NCI-H187 treated with DMSO at 0.1 percent for 48 hours (cell line): ENCODE measurements around the gene LITAF.

Experiments used
- DNase-seq: peaks from one replicate; lab custom pipeline; 2025; lab: John Stamatoyannopoulos, UW

The LITAF gene

DNA sequence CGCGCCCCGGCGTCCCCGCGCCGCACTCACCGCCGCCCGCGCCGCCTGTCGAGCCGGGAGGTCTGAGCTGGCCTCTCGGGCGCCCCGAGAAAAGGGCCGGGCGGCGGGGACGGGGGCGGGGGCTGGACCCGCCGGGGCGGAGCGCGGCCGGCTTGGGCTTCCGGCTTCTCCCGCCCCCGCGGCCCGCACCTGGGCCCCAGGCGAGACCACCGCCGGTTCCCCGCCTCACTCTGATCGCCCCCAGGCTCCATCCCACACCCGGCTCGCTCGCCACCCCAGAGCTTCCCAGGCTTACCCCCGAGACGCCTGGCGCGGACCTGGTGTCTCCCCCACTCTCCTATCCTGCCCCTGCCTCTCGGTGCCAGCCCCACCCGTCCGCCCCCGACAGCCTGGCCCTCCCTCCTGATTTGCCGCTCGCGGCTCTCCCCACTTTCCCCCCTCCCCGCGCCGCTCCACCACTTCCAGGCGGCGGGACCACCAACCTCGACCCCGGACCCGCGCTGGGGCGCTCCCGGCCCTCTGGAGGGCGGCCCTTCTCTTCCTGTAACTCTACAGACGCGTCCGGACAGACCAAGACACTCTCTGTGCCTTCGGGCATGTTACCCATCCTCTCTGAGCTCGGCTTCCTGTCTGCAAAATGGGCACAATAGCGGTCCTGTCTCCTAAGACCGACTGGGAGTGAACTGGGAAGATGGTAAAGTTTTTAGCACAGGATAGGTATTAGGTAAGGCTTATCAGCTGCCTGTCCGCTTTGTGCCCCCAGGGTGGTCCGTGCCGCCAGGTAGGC, at the start of gene LITAF:
Gene LITAF (minus strand): TSS at position 64 of the 787 bp plus-strand sequence. CDS start 30,189 bp downstream, outside the sequence.
- no peak for DNase-seq

DNA sequence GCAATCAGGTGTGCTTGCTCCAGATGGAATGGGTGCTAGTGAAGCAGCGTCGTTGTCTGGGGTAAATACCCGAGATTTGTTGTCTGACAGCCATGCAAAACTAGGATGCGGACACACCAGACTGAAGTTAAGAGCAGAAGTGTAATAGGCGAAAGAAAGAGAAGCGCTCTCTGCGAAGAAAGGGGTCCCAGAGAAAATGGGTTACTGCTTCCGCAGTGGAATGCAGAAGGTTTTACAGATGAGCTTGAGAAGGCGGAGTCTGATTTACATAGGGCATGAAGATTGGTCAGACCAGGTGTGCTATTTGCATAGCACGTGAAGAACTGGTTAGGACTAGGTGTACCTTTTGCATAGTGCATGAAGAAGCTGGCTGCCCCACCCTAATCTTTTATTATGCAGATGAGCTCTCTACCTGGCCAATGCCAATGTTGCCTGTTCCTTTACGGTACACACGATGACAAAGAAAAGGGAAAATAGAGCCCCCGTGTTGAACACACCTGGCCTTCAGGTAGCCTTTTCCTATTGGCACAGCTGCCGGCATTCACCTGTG, 49.5 kb upstream of the LITAF start:
- DNase-seq = peak; percentile 36

DNA sequence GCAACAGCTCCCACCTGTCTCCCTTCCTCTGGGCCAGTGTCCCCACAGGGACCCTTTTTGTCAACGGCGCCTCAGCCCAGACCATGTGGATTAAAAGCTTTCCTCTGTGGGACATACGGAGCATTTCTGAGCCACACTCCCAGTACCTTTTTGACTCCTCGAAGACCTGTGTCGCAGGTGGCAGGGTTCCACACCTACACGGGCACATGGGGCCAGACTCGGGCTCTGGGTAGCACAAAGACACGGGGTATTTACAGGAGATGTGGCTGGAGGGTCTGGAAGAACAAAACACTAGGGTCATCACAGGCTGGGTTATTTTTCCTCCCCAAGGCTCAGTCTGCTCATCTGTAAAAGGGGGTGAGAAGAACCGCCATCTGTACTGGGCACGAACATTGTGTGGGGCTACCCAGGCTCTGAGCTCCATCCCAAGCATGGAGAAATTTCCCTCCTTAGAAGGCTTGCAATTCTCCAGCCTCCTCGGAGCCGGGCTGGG, 49.0 kb upstream of the LITAF start:
- no peak for DNase-seq

DNA sequence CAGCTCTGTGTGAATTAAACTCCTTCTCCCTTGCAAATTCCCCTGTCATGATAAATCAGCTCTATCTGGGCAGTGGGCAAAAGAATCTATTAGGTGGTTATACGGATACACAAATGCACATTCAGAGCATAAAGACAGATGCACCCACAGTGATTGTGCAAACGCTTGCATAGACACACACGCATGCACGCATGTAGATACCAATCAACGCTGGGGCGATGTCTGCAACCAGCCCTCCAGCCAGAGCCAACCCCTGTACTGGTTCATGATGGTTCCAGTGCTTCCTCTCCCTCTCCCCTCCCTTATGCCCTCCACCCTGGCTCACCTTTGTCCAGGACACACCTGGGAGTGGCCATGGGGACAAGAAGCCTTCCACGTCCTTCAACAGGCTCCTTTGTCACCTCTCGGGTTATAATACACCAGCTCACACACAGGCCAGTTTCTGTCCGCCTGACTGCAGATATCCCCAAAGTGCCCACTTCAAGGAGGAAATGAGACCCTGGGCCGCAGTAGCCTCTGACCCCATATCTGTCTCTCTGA, 48.5 kb upstream of the LITAF start:
- no peak for DNase-seq

DNA sequence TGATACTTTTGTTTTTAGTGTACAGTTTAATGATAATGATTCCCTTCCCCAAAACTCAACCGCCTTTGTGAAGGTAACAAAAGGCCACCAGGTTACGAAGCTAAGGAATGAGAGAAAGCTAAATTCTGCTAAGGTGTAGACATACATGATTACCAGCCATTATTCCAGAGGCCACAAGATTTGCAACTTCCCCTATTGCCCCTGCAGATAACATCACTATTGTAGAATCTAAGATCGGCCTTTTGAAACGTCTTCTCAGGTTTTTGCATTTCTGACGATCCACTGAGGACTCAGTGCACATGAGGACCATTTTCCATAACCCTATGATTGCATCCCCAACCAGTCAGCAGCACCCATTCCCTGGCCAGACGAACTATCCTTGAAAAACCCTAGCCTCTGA, 47.6 kb upstream of the LITAF start:
- DNase-seq = no peak

DNA sequence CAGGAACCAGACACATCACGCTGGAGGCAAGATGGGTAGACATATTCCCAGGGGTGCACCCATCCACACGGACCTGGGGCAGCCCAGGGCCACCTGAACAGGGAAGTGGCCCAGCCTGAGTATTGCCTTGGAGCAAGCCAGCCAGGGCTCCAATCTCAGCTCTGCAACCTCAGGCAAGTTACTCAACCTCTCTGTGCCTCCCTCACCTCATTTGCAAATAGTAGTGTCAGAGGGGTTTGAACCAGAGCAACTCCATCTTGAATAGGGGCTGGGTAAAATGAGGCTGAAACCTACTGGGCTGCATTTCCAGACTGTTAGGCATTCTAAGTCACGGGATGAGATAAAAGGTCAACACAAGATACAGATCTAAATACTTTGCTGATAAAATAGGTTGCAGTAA, 46.4 kb upstream of the LITAF start:
- no peak for DNase-seq

DNA sequence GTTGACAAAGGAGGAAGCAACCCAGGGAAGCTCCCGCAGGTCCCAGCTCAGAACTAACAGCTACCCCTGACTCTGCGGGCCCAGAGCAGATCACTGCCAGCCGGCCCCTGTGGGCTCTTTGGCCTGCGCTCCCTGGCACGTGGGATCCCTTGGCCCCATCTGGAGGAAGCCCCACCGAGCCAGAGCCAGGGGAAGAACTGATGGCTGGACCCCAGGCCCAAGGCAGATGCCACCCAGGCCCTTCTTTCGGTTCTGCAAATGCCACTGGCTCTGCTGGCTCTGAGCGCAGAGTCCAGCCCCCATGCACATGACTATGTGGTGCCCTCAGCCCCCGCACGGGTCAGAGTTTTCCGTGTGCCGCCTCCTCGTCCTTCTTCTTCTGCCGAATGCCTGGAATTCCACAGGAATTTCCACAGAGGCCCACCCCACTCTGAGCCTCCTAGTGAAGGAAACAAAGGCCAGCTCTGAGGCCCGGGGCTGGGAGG, 45.8 kb upstream of the LITAF start:
- no peak for DNase-seq

DNA sequence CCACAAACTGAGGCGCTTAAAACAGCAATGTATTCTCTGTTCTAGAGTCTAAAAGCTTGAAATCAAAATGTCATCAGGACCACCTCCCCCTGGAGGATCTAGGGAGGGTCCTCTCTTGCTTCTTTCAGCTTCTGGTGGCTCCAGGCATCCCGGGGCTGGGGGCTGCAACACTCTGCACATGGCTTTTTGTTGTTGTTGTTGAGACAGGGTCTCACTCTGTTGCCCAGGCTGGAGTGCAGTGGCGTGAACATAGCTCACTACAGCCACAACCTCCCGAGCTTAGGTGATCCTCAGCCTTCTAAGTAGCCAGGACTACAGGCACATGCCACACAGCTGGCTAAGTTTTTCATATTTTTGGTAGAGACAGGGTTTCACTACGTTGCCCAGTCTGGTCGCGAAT, 44.5 kb upstream of the LITAF start:
- no peak for DNase-seq

DNA sequence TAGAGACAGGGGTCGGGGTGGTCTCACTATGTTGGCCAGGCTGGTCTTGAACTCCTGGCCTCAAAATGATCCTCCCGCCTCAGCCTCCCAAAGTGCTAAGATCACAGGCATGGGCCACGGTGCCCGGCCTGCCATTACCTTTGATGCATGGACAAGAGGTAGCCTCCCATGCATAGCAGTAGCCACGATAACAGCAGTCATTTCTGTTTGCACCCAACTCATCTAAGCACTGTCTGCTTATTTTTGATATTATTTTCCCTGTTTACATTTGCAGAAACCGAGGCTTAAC, 44.0 kb upstream of the LITAF start:
- DNase-seq = no peak

DNA sequence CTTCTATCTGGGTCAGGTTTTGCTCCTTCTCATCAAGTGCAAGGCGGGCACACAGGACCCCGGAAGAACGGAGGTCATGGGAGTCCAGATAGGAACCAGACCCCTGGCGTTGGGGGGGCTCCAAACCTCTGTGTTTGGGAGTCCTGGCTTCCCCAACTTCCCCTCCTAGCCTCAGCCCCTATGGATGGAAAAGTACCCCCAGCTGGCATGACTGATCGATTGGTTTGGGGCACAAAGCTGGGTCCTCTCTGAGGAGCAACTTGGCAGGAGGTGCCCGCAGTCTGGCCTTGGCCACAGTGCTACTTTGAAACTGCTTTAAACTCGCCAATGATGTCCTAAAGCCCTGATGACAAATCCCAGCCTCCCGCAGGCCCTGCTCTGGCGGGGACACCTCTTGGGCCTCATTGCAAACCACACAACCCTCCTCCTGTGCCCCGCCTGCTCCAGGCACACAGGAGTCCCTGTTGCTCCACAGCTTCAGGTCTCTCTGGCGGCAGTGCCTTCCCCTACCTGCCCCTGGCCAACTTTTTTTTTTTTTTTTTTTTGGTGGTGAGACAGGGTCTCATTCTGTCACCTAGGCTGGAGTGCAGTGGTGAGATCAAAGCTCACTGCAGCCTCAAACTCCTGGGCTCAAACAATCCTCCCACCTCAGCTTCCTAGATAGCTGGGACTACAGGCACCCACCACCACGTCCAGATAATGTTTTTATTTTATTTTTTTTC, 43.5 kb upstream of the LITAF start:
- DNase-seq = no peak

DNA sequence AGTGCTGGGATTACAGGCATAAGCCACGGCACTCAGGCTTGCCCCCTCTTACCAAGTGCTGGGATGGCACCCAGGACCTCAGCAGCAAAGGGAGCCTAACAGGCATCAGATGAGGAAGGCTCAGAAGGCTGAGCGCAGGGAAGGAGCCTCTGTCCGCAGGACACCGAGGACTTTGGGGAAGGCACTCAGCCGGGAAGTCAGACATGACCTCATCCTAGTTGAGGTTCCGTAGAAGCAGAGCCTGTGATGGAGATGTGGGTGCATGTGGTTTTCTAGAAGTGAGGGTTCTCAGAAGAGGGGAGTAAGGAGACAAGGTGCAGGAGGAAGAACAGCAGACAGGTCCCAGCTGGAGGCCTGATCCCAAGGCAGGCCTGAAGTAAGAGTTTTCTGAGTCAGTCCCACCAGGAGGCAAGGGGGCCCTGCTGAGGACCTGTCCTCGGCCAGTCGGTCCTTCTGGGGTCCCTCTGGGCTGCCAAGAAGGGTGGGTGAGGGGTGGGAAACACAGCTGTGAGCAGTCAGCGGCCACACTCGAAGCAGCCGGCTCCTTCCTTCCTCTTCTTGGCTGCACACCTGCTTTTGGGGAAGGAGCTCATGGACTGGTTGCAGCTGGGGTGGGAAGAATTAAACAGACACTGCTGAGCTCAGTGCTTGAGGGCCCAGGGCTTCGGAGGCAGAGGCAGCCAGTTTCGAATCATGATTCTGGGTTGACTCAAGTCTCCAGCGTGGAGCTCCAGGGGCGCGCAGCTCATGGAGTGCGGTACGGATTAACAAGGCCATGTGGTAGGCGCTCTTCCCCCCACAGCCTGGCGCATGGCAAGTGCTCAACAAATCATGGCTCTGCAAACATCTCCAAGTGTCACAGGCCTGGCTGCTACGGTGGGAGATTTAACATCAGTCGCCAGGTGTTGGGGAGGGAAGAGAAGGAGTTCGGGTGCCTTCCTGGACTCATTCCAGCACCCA, 42.6 kb upstream of the LITAF start:
- no peak for DNase-seq

DNA sequence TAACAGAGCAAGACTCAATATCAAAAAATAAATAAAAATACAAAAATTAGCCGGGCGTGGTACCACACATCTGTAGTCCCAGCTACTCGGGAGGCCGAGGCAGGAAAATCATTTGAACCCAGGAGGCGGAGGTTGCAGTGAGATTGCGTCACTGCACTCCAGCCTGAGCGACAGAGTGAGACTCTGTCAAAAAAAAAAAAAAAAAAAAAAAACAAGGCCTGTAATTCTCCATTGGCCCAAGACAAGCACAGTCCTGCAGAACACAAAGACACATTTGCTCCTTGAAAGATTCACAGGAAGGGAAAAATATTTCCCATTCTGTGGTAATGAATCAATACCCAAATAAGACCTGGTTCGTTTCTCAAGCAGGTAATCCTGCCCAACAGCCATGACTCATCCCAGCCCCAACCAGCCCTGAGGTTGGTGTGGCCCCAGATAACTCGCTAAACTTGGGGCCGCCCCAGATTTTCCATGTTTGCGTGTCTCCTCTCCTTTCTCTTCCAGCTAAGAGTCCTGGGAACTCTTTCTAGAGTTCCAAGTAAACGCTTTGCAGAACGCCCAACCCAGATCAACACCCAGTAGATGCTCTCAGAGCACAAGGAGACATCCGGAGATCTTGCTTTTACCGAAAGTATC, 41.2 kb upstream of the LITAF start:
- DNase-seq = no peak

DNA sequence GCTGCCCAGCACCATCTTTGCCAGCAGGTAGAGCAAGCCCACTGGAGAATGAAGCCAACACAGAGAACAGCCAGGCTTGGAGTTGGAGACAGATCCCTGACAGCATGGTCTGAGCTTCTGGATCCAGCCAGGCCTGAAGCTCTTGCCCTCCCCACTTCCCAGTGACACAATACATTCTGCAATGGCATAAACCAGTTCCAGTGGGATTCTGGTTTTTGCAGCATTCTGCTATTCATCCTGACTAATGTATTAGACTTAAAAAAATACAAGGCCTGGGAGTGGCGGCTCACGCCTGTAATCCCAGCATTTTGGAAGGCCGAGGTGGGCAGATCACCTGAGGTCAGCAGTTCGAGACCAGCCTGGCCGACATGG, 40.6 kb upstream of the LITAF start:
- no peak for DNase-seq

DNA sequence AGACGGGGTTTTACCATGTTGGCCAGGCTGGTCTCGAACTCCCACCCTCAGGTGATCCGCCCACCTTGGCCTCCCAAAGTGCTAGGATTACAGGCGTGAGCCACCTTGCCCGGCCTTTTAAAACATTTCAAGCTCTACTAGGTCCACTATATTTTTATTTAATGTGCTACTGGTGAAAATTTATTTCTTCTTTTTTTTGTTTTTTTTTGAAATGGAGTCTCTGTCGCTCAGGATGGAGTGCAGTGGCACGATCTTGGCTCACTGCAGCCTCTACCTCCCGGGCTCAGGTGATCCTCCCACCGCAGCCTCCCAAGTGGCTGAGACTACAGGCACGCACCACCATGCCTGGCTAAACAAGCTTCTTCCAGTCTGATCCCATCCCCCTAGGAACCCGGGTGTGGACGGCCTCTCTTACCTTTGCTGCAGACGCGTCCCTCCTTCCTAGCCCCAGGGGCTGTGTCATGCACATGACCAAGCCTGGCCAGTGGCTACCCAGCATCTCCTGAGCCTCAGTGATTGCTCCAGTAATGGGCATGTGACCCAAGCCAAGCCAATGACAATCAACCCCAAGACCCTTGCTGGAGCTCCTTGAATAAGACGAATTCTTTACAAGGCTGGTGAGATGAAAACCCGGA, 40.1 kb upstream of the LITAF start:
- no peak for DNase-seq

DNA sequence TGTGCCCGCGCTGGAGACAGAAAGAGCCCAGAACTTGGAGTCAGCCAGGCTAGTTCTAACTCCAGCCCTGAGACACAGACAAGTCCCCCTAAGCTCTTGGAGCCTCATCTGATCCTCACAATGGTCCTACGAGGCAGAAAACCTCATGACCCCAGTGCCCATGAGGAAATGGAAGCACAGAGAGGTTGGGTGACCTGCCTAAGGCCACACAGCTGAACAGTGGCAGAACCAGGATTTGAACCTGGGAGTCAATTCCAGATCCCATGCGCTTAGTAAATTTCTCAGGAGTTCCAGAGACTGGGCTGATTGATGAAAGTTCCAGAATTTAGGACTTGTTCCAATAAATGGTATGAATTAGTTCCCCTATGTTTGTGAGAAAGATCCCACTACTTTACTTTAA, 39.0 kb upstream of the LITAF start:
- DNase-seq = no peak

DNA sequence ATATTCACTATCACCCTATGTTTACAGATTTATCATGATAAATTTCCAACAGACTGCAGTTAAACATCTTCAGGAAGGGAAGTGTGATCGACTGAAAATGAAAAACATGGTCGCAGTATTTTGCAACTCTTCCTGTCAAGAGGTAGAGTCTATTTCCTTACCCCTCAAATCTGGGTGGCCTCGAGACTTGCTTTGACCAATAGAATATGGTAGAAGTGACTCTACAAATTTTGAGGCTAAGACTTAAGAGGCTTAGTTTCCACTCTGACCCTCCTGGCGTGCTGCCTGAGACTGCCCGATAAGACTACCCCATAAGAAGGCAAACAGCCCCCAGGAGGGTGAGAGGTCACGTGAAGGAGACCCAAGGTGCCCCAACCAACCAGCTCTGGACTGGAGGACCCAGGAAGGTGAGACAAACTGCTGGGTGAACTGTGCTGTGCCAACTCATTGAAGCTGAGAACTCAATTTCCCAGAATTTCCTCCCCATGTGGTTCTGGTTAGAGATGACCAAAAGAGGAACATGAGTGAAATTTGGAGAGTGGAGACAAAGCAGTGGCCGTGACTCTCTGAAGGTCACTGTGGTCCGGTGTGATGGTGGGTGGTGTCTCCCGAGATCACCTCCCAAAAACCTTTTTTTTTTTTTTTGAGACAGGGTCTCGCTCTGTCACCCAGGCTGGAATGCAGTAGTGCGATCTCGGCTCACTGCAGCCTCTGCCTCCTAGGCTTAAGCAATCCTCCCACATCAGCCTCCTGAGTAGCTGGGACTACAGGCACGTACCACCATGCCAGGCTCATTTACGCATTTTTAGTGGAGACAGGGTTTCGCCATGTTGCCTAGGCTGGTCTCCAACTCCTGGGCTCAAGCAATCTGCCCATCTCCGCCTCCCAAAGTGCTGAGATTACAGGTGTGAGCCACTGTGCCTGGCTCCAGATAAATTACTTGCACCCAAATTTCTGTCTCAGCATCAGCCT, 38.2 kb upstream of the LITAF start:
- no peak for DNase-seq

DNA sequence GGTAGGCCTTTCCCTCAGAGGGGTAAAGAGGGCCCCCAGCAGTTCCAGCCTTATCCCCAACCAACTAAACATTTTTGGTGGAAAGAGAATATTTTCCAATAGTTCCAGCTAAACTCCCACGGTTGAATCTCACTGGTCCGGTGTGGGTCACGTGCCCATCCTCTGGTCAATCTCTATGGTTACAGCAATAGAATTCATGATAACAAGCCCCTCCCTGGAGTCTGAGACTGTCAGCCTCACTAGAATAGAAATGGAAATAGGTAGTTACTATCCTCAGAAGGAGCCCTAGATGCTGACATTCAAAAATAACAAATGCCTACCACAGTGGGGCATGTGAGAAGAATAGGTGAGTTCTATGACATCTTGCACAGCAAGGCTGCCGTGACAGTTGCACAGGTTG, 37.5 kb upstream of the LITAF start:
- DNase-seq = no peak

DNA sequence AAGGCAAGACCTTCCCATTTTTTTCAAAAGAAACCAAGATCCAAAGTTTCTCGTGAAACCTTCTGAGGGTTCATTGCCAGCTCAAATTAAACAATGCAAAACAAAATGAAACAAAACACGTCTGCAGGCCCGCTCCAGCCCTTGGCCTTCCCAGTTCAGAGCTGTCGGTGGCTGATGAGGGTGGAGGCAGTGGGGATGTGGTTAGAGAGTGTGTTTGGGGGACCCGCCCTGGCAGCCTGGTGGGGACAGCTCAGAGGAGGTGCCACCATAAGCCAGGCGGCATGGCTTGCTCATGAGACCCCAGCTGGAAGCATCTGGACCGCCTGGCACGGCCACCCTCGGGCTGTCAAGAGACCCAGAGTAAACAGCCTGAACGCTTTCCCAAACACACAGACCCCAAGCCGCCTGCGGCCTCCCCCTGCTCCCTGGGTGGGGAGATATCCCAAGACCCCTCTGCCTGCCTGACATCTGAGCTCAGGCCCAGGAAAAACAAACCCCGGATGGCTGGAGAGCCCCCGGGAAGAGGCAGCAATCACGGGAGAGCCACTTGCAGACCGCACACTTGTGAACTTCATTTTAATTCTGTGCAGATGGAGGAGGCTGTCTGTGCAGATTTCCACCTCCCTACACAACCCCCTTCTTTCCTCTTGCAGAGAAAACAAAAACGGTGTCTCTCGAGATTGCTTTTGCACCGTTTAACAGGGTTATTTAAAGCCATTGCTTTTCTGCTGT, 35.4 kb upstream of the LITAF start:
- no peak for DNase-seq

DNA sequence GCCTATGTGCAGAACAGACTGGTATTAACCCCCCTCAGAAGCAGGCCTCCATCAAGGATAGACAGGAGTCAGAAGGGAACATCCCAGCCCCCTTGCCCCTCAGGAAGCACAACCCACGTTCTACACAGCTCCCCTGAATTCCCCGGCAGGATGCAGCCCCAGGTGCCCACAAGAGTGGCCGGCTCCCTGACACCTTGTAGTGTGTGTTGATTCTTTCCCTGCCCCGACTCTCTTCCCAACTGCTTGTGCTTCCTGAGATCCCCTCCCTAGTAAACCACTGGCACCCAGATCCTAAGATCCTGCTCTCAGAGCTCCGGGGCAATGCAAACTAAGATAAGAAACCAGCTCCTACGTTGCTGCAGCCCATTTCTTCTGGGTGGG, 34.8 kb upstream of the LITAF start:
- DNase-seq = no peak
